ENCODE data around the gene PDSS2. TPM values are rescaled to one million over a fixed set of nuclear protein-coding genes. Genes with fewer than 3 reads are reported as not detected.

PDSS2 gene
- total and polyA plus RNA-seq, 2 of the 8 experiments (the other 6 are each of a cell fraction or from before 2014, with no cell fraction given), result 10.7 to 16.1 TPM

DNA sequence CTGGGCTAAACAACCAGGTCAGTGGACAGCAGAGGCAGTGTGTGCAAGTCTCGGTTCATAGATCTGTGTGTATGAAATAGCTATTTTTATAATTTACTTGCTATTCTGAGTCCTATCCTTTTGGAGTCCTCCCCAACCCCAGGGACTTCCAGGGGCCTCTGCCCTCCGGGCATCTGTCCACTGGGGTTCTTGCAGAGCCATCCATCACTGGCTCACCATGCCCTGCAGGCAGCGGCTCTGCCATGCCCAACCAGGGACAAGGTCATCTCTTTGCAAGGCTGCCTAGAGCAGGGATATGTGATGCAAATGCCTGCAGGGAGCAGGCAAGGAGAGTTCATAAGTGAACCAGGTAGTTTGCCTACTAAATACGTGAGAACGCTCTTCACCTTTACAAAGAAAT is 333.6 kb downstream of the PDSS2 start (continued):
- TF ChIP-seq CTBP2 (IDR thresholded peaks at IDR 0.05; ENCODE audit: borderline replicate concordance, insufficient read depth, insufficient read length, low read length) (no peak), CHD2 (IDR thresholded peaks at IDR 0.05; ENCODE audit: low read length) (no peak), GTF2F1 (IDR thresholded peaks at IDR 0.05; ENCODE audit: borderline replicate concordance, low read depth, low read length) (no peak), CHD1 (IDR thresholded peaks at IDR 0.05; ENCODE audit: low read depth, low read length) (no peak), POLR2A (IDR thresholded peaks at IDR 0.05; ENCODE audit: control extremely low read depth in 1 of 2, low read depth in 2 of 2, low read length in 2 of 2) (no peak), JUN (IDR thresholded peaks at IDR 0.05; ENCODE audit: low read depth, low read length) (no peak), SIRT6 (IDR thresholded peaks at IDR 0.05; ENCODE audit: low read length) (no peak), ZNF274 (IDR thresholded peaks at IDR 0.05; ENCODE audit: borderline replicate concordance, extremely low read depth, low read length) (no peak)
